Measurements from ENCODE around the gene XPA.

XPA gene

GRCh38 chr9:97665742-97666141 is 31.4 kb downstream of the XPA start:
- H3K27ac ChIP-seq (ENCODE audit: low read depth, low read length) = no peak overlapping the region
- no peak overlapping the region for H3K4me3 ChIP-seq (ENCODE audit: low read depth in 1 of 5, low read length in 5 of 5)
- peaks cover 77 to 89% (median 81%) of the 10 kb centered on the region in 5 donors for H3K36me3 ChIP-seq (ENCODE audit: control insufficient read depth in 5 of 5, insufficient read depth in 5 of 5, low read length in 5 of 5)
- H3K9ac ChIP-seq (ENCODE audit: low read length in 5 of 5) = no peak overlapping the region
- H3K4me1 ChIP-seq (ENCODE audit: control insufficient read depth in 5 of 5, insufficient read depth in 5 of 5, low read length in 5 of 5) = no peaks in the 10 kb centered on the region
- no peaks in the 10 kb centered on the region for H3K9me3 ChIP-seq (ENCODE audit: control insufficient read depth in 5 of 5, low read length in 5 of 5)
- H3K27me3 ChIP-seq (ENCODE audit: control insufficient read depth in 5 of 5, insufficient read depth in 4 of 5, low read length in 5 of 5) = no peaks in the 10 kb centered on the region

- peaks cover 72 to 86% (median 72%) of the 10 kb centered on the region in 5 donors for H3K36me3 ChIP-seq (ENCODE audit: control insufficient read depth in 5 of 5, insufficient read depth in 5 of 5, low read length in 5 of 5)
- H3K9me3 ChIP-seq (ENCODE audit: control insufficient read depth in 5 of 5, low read length in 5 of 5) = no peaks in the 10 kb centered on the region
- H3K9ac ChIP-seq (ENCODE audit: low read length in 5 of 5) = no peak overlapping the region
- H3K4me1 ChIP-seq (ENCODE audit: control insufficient read depth in 5 of 5, insufficient read depth in 5 of 5, low read length in 5 of 5) = peaks cover 0 to 3% (median 0%) of the 10 kb centered on the region in 5 donors
- H3K27ac ChIP-seq (ENCODE audit: low read depth, low read length) = no peak overlapping the region
- H3K27me3 ChIP-seq (ENCODE audit: control insufficient read depth in 5 of 5, insufficient read depth in 4 of 5, low read length in 5 of 5) = no peaks in the 10 kb centered on the region
- H3K4me3 ChIP-seq (ENCODE audit: low read depth in 1 of 5, low read length in 5 of 5) = no peak overlapping the region
Observed at GRCh38 chr9:97660847-97661246, 36.3 kb downstream of the XPA start.

GRCh38 chr9:97660340-97660739 is 36.8 kb downstream of the XPA start:
- H3K27me3 ChIP-seq (ENCODE audit: control insufficient read depth in 5 of 5, insufficient read depth in 4 of 5, low read length in 5 of 5) = no peaks in the 10 kb centered on the region
- peaks cover 71 to 85% (median 72%) of the 10 kb centered on the region in 5 donors for H3K36me3 ChIP-seq (ENCODE audit: control insufficient read depth in 5 of 5, insufficient read depth in 5 of 5, low read length in 5 of 5)
- H3K9ac ChIP-seq (ENCODE audit: low read length in 5 of 5) = peak overlapping the region in 1 of 5 donors; percentile 16
- peak overlapping the region; percentile 25 for H3K27ac ChIP-seq (ENCODE audit: low read depth, low read length)
- no peak overlapping the region for H3K4me3 ChIP-seq (ENCODE audit: low read depth in 1 of 5, low read length in 5 of 5)
- no peaks in the 10 kb centered on the region for H3K9me3 ChIP-seq (ENCODE audit: control insufficient read depth in 5 of 5, low read length in 5 of 5)
- H3K4me1 ChIP-seq (ENCODE audit: control insufficient read depth in 5 of 5, insufficient read depth in 5 of 5, low read length in 5 of 5) = peaks cover 0 to 3% (median 0%) of the 10 kb centered on the region in 5 donors

- peak overlapping the region; percentile 25 for H3K27ac ChIP-seq (ENCODE audit: low read depth, low read length)
- H3K36me3 ChIP-seq (ENCODE audit: control insufficient read depth in 5 of 5, insufficient read depth in 5 of 5, low read length in 5 of 5) = peaks cover 68 to 85% (median 71%) of the 10 kb centered on the region in 5 donors
Observed at GRCh38 chr9:97659771-97660170, 37.4 kb downstream of the XPA start.

GRCh38 chr9:97658707-97659106 is 38.4 kb downstream of the XPA start:
- Histone ChIP-seq H3K9me3 (ENCODE audit: control insufficient read depth in 5 of 5, low read length in 5 of 5) (no peaks in the 10 kb centered on the region), H3K4me3 (ENCODE audit: low read depth in 1 of 5, low read length in 5 of 5) (no peak overlapping the region), H3K27ac (ENCODE audit: low read depth, low read length) (no peak overlapping the region), H3K9ac (ENCODE audit: low read length in 5 of 5) (no peak overlapping the region), H3K36me3 (ENCODE audit: control insufficient read depth in 5 of 5, insufficient read depth in 5 of 5, low read length in 5 of 5) (peaks cover 71 to 85% (median 71%) of the 10 kb centered on the region in 5 donors), H3K4me1 (ENCODE audit: control insufficient read depth in 5 of 5, insufficient read depth in 5 of 5, low read length in 5 of 5) (peaks cover 0 to 3% (median 0%) of the 10 kb centered on the region in 5 donors), H3K27me3 (ENCODE audit: control insufficient read depth in 5 of 5, insufficient read depth in 4 of 5, low read length in 5 of 5) (no peaks in the 10 kb centered on the region)

More at GRCh38 chr9:97659771-97660170, 37.4 kb downstream of the XPA start:
- Histone ChIP-seq H3K9me3 (ENCODE audit: control insufficient read depth in 5 of 5, low read length in 5 of 5) (no peaks in the 10 kb centered on the region), H3K4me1 (ENCODE audit: control insufficient read depth in 5 of 5, insufficient read depth in 5 of 5, low read length in 5 of 5) (peaks cover 0 to 3% (median 0%) of the 10 kb centered on the region in 5 donors), H3K27me3 (ENCODE audit: control insufficient read depth in 5 of 5, insufficient read depth in 4 of 5, low read length in 5 of 5) (no peaks in the 10 kb centered on the region), H3K4me3 (ENCODE audit: low read depth in 1 of 5, low read length in 5 of 5) (no peak overlapping the region), H3K9ac (ENCODE audit: low read length in 5 of 5) (no peak overlapping the region)

GRCh38 chr9:97651646-97652045 is 45.5 kb downstream of the XPA start:
- no peak overlapping the region for H3K27ac ChIP-seq (ENCODE audit: low read depth, low read length)
- H3K4me1 ChIP-seq (ENCODE audit: control insufficient read depth in 5 of 5, insufficient read depth in 5 of 5, low read length in 5 of 5) = no peaks in the 10 kb centered on the region
- H3K9me3 ChIP-seq (ENCODE audit: control insufficient read depth in 5 of 5, low read length in 5 of 5) = no peaks in the 10 kb centered on the region
- H3K27me3 ChIP-seq (ENCODE audit: control insufficient read depth in 5 of 5, insufficient read depth in 4 of 5, low read length in 5 of 5) = no peaks in the 10 kb centered on the region
- no peak overlapping the region for H3K4me3 ChIP-seq (ENCODE audit: low read depth in 1 of 5, low read length in 5 of 5)
- H3K36me3 ChIP-seq (ENCODE audit: control insufficient read depth in 5 of 5, insufficient read depth in 5 of 5, low read length in 5 of 5) = peaks cover 56 to 76% (median 66%) of the 10 kb centered on the region in 5 donors
- H3K9ac ChIP-seq (ENCODE audit: low read length in 5 of 5) = no peak overlapping the region

GRCh38 chr9:97647996-97648395 is 49.1 kb downstream of the XPA start:
- H3K4me3 ChIP-seq (ENCODE audit: low read depth in 1 of 5, low read length in 5 of 5) = no peak overlapping the region
- H3K4me1 ChIP-seq (ENCODE audit: control insufficient read depth in 5 of 5, insufficient read depth in 5 of 5, low read length in 5 of 5) = no peaks in the 10 kb centered on the region
- H3K36me3 ChIP-seq (ENCODE audit: control insufficient read depth in 5 of 5, insufficient read depth in 5 of 5, low read length in 5 of 5) = peaks cover 40 to 75% (median 58%) of the 10 kb centered on the region in 5 donors
- H3K27me3 ChIP-seq (ENCODE audit: control insufficient read depth in 5 of 5, insufficient read depth in 4 of 5, low read length in 5 of 5) = no peaks in the 10 kb centered on the region
- no peak overlapping the region for H3K27ac ChIP-seq (ENCODE audit: low read depth, low read length)
- no peaks in the 10 kb centered on the region for H3K9me3 ChIP-seq (ENCODE audit: control insufficient read depth in 5 of 5, low read length in 5 of 5)
- no peak overlapping the region for H3K9ac ChIP-seq (ENCODE audit: low read length in 5 of 5)

GRCh38 chr9:97645720-97646119 is 51.4 kb downstream of the XPA start:
- no peaks in the 10 kb centered on the region for H3K27me3 ChIP-seq (ENCODE audit: control insufficient read depth in 5 of 5, insufficient read depth in 4 of 5, low read length in 5 of 5)
- no peak overlapping the region for H3K9ac ChIP-seq (ENCODE audit: low read length in 5 of 5)
- no peak overlapping the region for H3K27ac ChIP-seq (ENCODE audit: low read depth, low read length)
- H3K9me3 ChIP-seq (ENCODE audit: control insufficient read depth in 5 of 5, low read length in 5 of 5) = no peaks in the 10 kb centered on the region
- H3K4me1 ChIP-seq (ENCODE audit: control insufficient read depth in 5 of 5, insufficient read depth in 5 of 5, low read length in 5 of 5) = no peaks in the 10 kb centered on the region
- H3K36me3 ChIP-seq (ENCODE audit: control insufficient read depth in 5 of 5, insufficient read depth in 5 of 5, low read length in 5 of 5) = peaks cover 39 to 79% (median 58%) of the 10 kb centered on the region in 5 donors
- no peak overlapping the region for H3K4me3 ChIP-seq (ENCODE audit: low read depth in 1 of 5, low read length in 5 of 5)

- Histone ChIP-seq H3K4me3 (ENCODE audit: low read depth in 1 of 5, low read length in 5 of 5) (no peak overlapping the region), H3K9me3 (ENCODE audit: control insufficient read depth in 5 of 5, low read length in 5 of 5) (no peaks in the 10 kb centered on the region), H3K4me1 (ENCODE audit: control insufficient read depth in 5 of 5, insufficient read depth in 5 of 5, low read length in 5 of 5) (peaks cover 0 to 29% (median 16%) of the 10 kb centered on the region in 5 donors)
Observed at GRCh38 chr9:97640325-97640724, 56.8 kb downstream of the XPA start.

GRCh38 chr9:97638666-97639065 is 58.5 kb downstream of the XPA start:
- H3K36me3 ChIP-seq (ENCODE audit: control insufficient read depth in 5 of 5, insufficient read depth in 5 of 5, low read length in 5 of 5) = peaks cover 7 to 31% (median 18%) of the 10 kb centered on the region in 5 donors
- H3K9me3 ChIP-seq (ENCODE audit: control insufficient read depth in 5 of 5, low read length in 5 of 5) = no peaks in the 10 kb centered on the region
- H3K9ac ChIP-seq (ENCODE audit: low read length in 5 of 5) = peak overlapping the region in 1 of 5 donors; percentile 19
- peaks cover 0 to 42% (median 31%) of the 10 kb centered on the region in 5 donors for H3K4me1 ChIP-seq (ENCODE audit: control insufficient read depth in 5 of 5, insufficient read depth in 5 of 5, low read length in 5 of 5)
- H3K4me3 ChIP-seq (ENCODE audit: low read depth in 1 of 5, low read length in 5 of 5) = no peak overlapping the region
- no peaks in the 10 kb centered on the region for H3K27me3 ChIP-seq (ENCODE audit: control insufficient read depth in 5 of 5, insufficient read depth in 4 of 5, low read length in 5 of 5)
- no peak overlapping the region for H3K27ac ChIP-seq (ENCODE audit: low read depth, low read length)

More at GRCh38 chr9:97640325-97640724, 56.8 kb downstream of the XPA start:
- Histone ChIP-seq H3K27ac (ENCODE audit: low read depth, low read length) (no peak overlapping the region), H3K27me3 (ENCODE audit: control insufficient read depth in 5 of 5, insufficient read depth in 4 of 5, low read length in 5 of 5) (no peaks in the 10 kb centered on the region), H3K9ac (ENCODE audit: low read length in 5 of 5) (no peak overlapping the region), H3K36me3 (ENCODE audit: control insufficient read depth in 5 of 5, insufficient read depth in 5 of 5, low read length in 5 of 5) (peaks cover 14 to 45% (median 27%) of the 10 kb centered on the region in 5 donors)
